Measurements from ENCODE around the gene SEC22A.

DNA sequence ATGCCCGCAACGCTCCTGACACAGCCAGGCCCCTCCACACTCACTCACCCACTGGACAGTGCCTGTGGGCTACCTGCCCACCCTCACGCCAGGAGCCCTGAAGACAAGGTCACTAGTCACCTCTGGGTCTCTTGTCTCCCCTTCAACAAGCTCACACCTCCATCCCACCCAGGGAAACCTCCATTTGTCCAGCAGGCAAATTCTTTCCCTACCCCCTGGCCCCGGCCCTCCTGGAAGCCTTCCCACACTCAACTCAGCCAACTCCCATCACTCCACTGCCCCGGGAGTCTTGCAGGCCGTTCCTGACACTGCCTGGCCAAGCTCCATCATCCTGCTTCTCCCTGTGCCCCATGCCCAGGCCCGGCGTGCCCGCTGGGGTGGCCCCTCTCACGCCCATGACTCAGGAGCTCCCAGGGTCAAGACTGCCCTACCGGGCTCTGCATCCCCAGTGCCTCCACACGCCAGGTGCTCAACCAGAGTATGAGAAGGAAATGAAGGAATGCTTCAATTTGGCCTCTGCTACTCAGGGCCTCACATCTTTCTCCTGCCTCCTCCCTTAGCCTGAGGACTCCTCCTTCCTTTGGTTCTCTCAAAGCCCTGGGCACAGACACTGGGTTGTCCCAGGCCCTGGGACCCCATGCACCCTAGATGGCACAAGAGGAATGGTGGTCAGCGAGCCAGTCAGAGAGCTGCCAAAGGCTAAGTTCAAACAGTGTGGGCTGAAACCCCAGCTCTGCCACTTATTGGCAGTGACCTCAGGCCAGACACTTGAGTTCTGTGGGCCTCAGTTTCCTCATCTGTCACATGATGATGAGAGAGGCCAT lies 88.6 kb downstream of the SEC22A start:
- TF ChIP-seq, protein P1, sequence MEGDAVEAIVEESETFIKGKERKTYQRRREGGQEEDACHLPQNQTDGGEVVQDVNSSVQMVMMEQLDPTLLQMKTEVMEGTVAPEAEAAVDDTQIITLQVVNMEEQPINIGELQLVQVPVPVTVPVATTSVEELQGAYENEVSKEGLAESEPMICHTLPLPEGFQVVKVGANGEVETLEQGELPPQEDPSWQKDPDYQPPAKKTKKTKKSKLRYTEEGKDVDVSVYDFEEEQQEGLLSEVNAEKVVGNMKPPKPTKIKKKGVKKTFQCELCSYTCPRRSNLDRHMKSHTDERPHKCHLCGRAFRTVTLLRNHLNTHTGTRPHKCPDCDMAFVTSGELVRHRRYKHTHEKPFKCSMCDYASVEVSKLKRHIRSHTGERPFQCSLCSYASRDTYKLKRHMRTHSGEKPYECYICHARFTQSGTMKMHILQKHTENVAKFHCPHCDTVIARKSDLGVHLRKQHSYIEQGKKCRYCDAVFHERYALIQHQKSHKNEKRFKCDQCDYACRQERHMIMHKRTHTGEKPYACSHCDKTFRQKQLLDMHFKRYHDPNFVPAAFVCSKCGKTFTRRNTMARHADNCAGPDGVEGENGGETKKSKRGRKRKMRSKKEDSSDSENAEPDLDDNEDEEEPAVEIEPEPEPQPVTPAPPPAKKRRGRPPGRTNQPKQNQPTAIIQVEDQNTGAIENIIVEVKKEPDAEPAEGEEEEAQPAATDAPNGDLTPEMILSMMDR (IDR thresholded peaks at IDR 0.05) = no peak
- no peak for TF ChIP-seq POLR2A (IDR thresholded peaks at IDR 0.05)
